HepG2 (cell line): ENCODE results near the gene VSX1. TPM values are rescaled to one million over a fixed set of nuclear protein-coding genes. Genes with fewer than 3 reads are reported as not detected.

Experiments used
- ATAC-seq: fragments of 200-7000 bp; cut with Tn5 transposase; 3 replicates; pipeline ENCODE4 v1.9.1; 2020; ENCODE audit warnings: mild to moderate bottlenecking, moderate library complexity
- BruUV-seq: library from RNA; stranded (reverse); fragments of 400-500 nt; replicated peaks from 2 replicates; lab custom pipeline; 2021; lab: Mats Ljungman, UMichigan
- CTCF ChIA-PET: fragments of 300-600 bp; formaldehyde crosslinking; extraction: SDS; loops from one replicate; lab custom pipeline; 2021; ENCODE audit warnings: low total read pairs, inconsistent platforms, low intra/inter-chr PET ratio; lab: Yijun Ruan, JAX
- POLR2A ChIA-PET: fragments of 350-600 bp; sonication (Branson Sonifier 250); formaldehyde crosslinking; loops from one replicate; lab custom pipeline; 2020; ENCODE audit warnings: antibody characterized with exemption, inconsistent platforms; lab: Yijun Ruan, JAX
- DNase-seq: peaks from one replicate; pipeline ENCODE4 v3.0.0-alpha.2; 2015; ENCODE audit warnings: low spot score
- FAIRE-seq: peaks from 3 replicates; lab custom pipeline; 2011; peaks lifted over from hg19 to GRCh38; lab: Jason Lieb, UNC
- H2AFZ ChIP-seq: one replicate; pipeline ENCODE4 v1.6.1; 2011; ENCODE audit warnings: low read length, inconsistent platforms
- H3K27ac ChIP-seq: fragments of 300-600 bp; 3 replicates; pipeline ENCODE4 v1.8.0; 2011; ENCODE audit warnings: mixed run types, mild to moderate bottlenecking, mixed read lengths, low read length, inconsistent platforms; ENCODE audit not compliant: insufficient read depth; ENCODE audit errors: extremely low read length
- H3K27me3 ChIP-seq, 2 experiments: fragments of 200-600 bp in 1 of 2; 2 replicates in 1 of 2; 3 replicates in 1 of 2; pipeline versions ENCODE4 v1.6.0 to v1.8.0; 2011; ENCODE audit warnings: low read length in 2 of 2, mild to moderate bottlenecking in 2 of 2, moderate library complexity in 2 of 2, inconsistent platforms in 1 of 2; ENCODE audit not compliant: insufficient read depth in 2 of 2, control insufficient read depth in 1 of 2
- H3K36me3 ChIP-seq, 2 experiments: fragments of 200-600 bp in 1 of 2; replicated peaks in 1 of 2; 2 replicates in 1 of 2; 3 replicates in 1 of 2; pipeline versions ENCODE4 v1.5.1 to v1.8.0; 2011; ENCODE audit warnings: low read length in 2 of 2, inconsistent platforms in 1 of 2; ENCODE audit not compliant: insufficient read depth in 2 of 2, control insufficient read depth in 1 of 2
- H3K4me1 ChIP-seq: 2 replicates; pipeline ENCODE4 v1.5.1; 2012; ENCODE audit warnings: low read length, inconsistent platforms; ENCODE audit not compliant: insufficient read depth
- H3K4me2 ChIP-seq: 2 replicates; pipeline ENCODE4 v1.6.0; 2011; ENCODE audit warnings: low read depth, low read length, inconsistent platforms
- H3K4me3 ChIP-seq, 3 experiments: fragments of 200-600 bp in 1 of 3; sonication (generic), shearing (Covaris generic) in 1 of 3; replicated peaks in 1 of 3; 2 replicates each; pipeline ENCODE4 v1.5.1; 2011 to 2016; ENCODE audit warnings: low read length in 3 of 3, inconsistent platforms in 2 of 3, low read depth in 2 of 3, mild to moderate bottlenecking in 2 of 3, control low read depth in 1 of 3, mixed read lengths in 1 of 3; ENCODE audit not compliant: insufficient read depth in 1 of 3
- H3K79me2 ChIP-seq: one replicate; pipeline ENCODE4 v1.6.1; 2011; ENCODE audit warnings: low read length, inconsistent platforms; ENCODE audit not compliant: insufficient read depth
- H3K9ac ChIP-seq: 2 replicates; pipeline ENCODE4 v1.6.0; 2011; ENCODE audit warnings: mild to moderate bottlenecking, low read depth, low read length, inconsistent platforms; ENCODE audit not compliant: insufficient read depth
- H3K9me3 ChIP-seq: 2 replicates; pipeline ENCODE4 v1.5.1; 2012; ENCODE audit warnings: mild to moderate bottlenecking, low read length
- H4K20me1 ChIP-seq: 2 replicates; pipeline ENCODE4 v1.6.0; 2011; ENCODE audit warnings: inconsistent platforms, mild to moderate bottlenecking, low read length, moderate library complexity; ENCODE audit not compliant: insufficient read depth
- EED ChIP-seq: sonication (generic); formaldehyde crosslinking; IDR thresholded peaks from 2 replicates; pipeline ENCODE4 v1.5.0; 2020; ENCODE audit warnings: mild to moderate bottlenecking, missing genetic modification reagents
- FOSL1 ChIP-seq: sonication (generic); formaldehyde crosslinking; IDR thresholded peaks from 2 replicates; pipeline ENCODE4 v1.9.0; 2021; ENCODE audit warnings: missing genetic modification reagents, borderline replicate concordance
- FOXK2 ChIP-seq: fragments of 450-650 bp; IDR thresholded peaks from 2 replicates; pipeline ENCODE4 v1.6.1; 2016
- GABPB1 ChIP-seq: IDR thresholded peaks from 2 replicates; pipeline ENCODE4 v1.6.1; 2016; ENCODE audit warnings: mild to moderate bottlenecking, missing genetic modification reagents, moderate library complexity, missing compliant biosample characterization
- HOXA3 ChIP-seq: sonication (generic); formaldehyde crosslinking; IDR thresholded peaks from 2 replicates; pipeline ENCODE4 v1.5.0; 2020; ENCODE audit warnings: missing genetic modification reagents
- PHF21A ChIP-seq: sonication (generic); formaldehyde crosslinking; IDR thresholded peaks from 2 replicates; pipeline ENCODE4 v1.5.0; 2020; ENCODE audit warnings: mild to moderate bottlenecking, missing genetic modification reagents
- TEAD3 ChIP-seq: optimal IDR thresholded peaks from 2 replicates; pipeline ENCODE3; 2016; ENCODE audit warnings: borderline replicate concordance
- ZBTB42 ChIP-seq: sonication (generic); formaldehyde crosslinking; IDR thresholded peaks from 2 replicates; pipeline ENCODE4 v1.5.0; 2020; ENCODE audit warnings: mild to moderate bottlenecking, missing genetic modification reagents
- ZKSCAN5 ChIP-seq: sonication (generic); formaldehyde crosslinking; IDR thresholded peaks from 2 replicates; pipeline ENCODE4 v1.5.1; 2020; ENCODE audit warnings: mild to moderate bottlenecking, missing genetic modification reagents
- ZNF12 ChIP-seq: sonication (generic); formaldehyde crosslinking; IDR thresholded peaks from 2 replicates; pipeline ENCODE4 v1.5.0; 2020; ENCODE audit warnings: missing genetic modification reagents
- ZNF660 ChIP-seq: sonication (generic); formaldehyde crosslinking; IDR thresholded peaks from 2 replicates; pipeline ENCODE4 v1.5.1; 2020; ENCODE audit warnings: mild to moderate bottlenecking, low read depth, missing genetic modification reagents, borderline replicate concordance
- ZNF672 ChIP-seq: sonication (generic); formaldehyde crosslinking; IDR thresholded peaks from 2 replicates; pipeline ENCODE4 v1.8.1; 2022; ENCODE audit warnings: missing genetic modification reagents
- ZSCAN22 ChIP-seq: sonication (generic); formaldehyde crosslinking; IDR thresholded peaks from 2 replicates; pipeline ENCODE4 v1.4.0; 2020; ENCODE audit warnings: mild to moderate bottlenecking, missing genetic modification reagents
- WGBS: methylation state at CpG from one replicate; pipeline ENCODE4 v1.1.6; 2017; ENCODE audit warnings: low lambda C conversion rate; 5-methylcytosine and 5-hydroxymethylcytosine counted together
- in situ Hi-C: cut with HindIII; loops from 2 replicates; pipeline ENCODE4 v1.10.0; 2017; ENCODE audit warnings: low pct_unique_long_range_greater_than_20kb; ENCODE audit not compliant: extremely low pct_ligation_motif_present
- intact Hi-C: fragments of 100-400 bp; cut with micrococcal nuclease; formaldehyde crosslinking; loops from one replicate; pipeline ENCODE4 v1.10.0; 2022; ENCODE audit not compliant: unreplicated experiment
- polyA plus RNA-seq, 8 experiments: library from polyadenylated mRNA; depleted of rRNA in 3 of 8; stranded (reverse) in 7 of 8; unstranded in 1 of 8; fragments of >200 nt; fragmentation: Illumina TruSeq in 4 of 8; extraction: Trizol in 4 of 8; gene quantifications; 2 replicates each; pipeline versions ENCODE4 v1.2.1 to v1.2.3, GENCODE V29; 2011 to 2016; ENCODE audit warnings: low read depth in 4 of 8, missing spikeins in 1 of 8, mixed read lengths in 1 of 8; ENCODE audit not compliant: insufficient read depth in 1 of 8
- total RNA-seq, 5 experiments: library from RNA; depleted of rRNA; stranded (reverse); fragments of >200 nt; fragmentation: Illumina TruSeq; extraction: Trizol; gene quantifications; 2 replicates each; pipeline ENCODE4 v1.2.3, GENCODE V29; 2016; ENCODE audit warnings: low read depth in 1 of 5
- TF ChIP-seq, protein P1 (sequence below): sonication (generic); formaldehyde crosslinking; IDR thresholded peaks from 2 replicates; pipeline ENCODE4 v1.4.0; 2020; ENCODE audit warnings: missing genetic modification reagents, borderline replicate concordance
- TF ChIP-seq, protein P2 (sequence below): sonication (generic); formaldehyde crosslinking; IDR thresholded peaks from 2 replicates; pipeline ENCODE4 v1.4.0; 2020; ENCODE audit warnings: low read depth, mild to moderate bottlenecking, missing genetic modification reagents
- TF ChIP-seq, protein P3 (sequence below): sonication (generic); formaldehyde crosslinking; IDR thresholded peaks from 2 replicates; pipeline ENCODE4 v1.8.0; 2022; ENCODE audit warnings: mild to moderate bottlenecking, missing genetic modification reagents
- TF ChIP-seq, protein P4 (sequence below): sonication (generic); formaldehyde crosslinking; IDR thresholded peaks from 2 replicates; pipeline ENCODE4 v1.4.0; 2020; ENCODE audit warnings: mild to moderate bottlenecking, low read depth, missing genetic modification reagents
- TF ChIP-seq, protein P5 (sequence below): sonication (generic); formaldehyde crosslinking; IDR thresholded peaks from 2 replicates; pipeline ENCODE4 v1.4.0; 2020; ENCODE audit warnings: missing genetic modification reagents, borderline replicate concordance

VSX1 gene
- total and polyA plus RNA-seq, 2 of the 13 experiments (the other 11 are each of a cell fraction or from before 2014, with no cell fraction given), result 0.04 TPM; not detected in 1

DNA sequence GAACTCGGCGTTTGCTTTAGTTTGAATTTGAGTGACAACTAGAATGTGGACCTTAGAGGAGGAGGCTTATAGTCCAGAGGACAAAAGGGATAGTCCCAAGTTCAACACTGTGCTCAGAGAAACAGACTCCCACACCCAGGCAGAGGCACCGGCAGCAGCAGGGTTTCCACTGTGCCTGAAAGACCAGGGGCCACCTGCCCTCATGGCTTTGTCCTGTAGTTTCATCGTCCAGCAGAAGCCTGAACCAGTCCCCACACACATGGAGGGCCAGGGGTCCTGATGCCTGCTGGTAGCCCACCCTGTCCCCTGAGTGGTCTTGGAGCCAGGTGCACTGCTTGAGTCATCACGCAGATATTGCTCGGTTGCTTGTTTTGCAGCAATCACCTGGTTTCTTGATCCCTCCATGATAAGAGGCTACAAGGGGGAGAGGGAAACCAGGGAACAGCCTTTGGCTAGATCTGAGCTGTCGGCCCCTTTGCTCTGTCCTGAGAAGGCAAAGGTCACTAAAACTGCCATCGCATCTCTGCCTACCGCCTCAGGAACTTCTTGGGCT, 16.8 kb downstream of the VSX1 start:
- Histone ChIP-seq H3K9me3 (no peaks in the 10 kb centered on the region), H3K4me2 (peak overlapping the region; percentile 50), H3K27ac (no peak overlapping the region), H3K9ac (no peak overlapping the region), H3K27me3 (peaks cover 0 to 13% of the 10 kb centered on the region in 2 experiments; a peak in 3 of 5 replicates), H3K4me3 (peak overlapping the region in 2 of 3 experiments; percentile 1 to 24; a peak in 1 of 6 replicates), H3K79me2 (no peaks in the 10 kb centered on the region), H4K20me1 (no peaks in the 10 kb centered on the region), H2AFZ (no peak overlapping the region), H3K4me1 (peaks cover 70% of the 10 kb centered on the region), H3K36me3 (no peaks in the 10 kb centered on the region)
- CTCF ChIA-PET, result interaction anchor here (1.1 to 5.4 kb wide), 3 partner anchors 65 to 114 kb away, joined by 5 to 138 read pairs (median 6); partner anchors contain the start of gene APMAP
- peak; percentile 37 for ATAC-seq
- in situ Hi-C loops (no loop called here), intact Hi-C loops (loop anchor here (1.0 to 5.0 kb wide), 3 partner anchors 8 to 70 kb away; no protein-coding TSS in a partner anchor)
- POLR2A ChIA-PET, result interaction anchor here (1.3 to 2.2 kb wide), 3 partner anchors 32 to 182 kb away, joined by 3 to 10 read pairs (median 4); no protein-coding TSS in a partner anchor
- peak; percentile 42 for FAIRE-seq
- DNase-seq, result no peak
- BruUV-seq, result no TSS peak
- WGBS, result 2% methylated on average over 8 of the region's 9 CpGs
- TF ChIP-seq ZNF660 (CRISPR knock-in tag), result no peak
- no peak for TF ChIP-seq ZSCAN22
- TF ChIP-seq ZNF12 (CRISPR knock-in tag), result no peak
- TF ChIP-seq PHF21A, result 0 out of 2 replicates have a peak, but pooled peaks have one; percentile 19
- no peak for TF ChIP-seq ZKSCAN5 (CRISPR knock-in tag)
- TF ChIP-seq HOXA3 (CRISPR knock-in tag), result no peak
- TF ChIP-seq FOXK2, result no peak
- TF ChIP-seq TEAD3, result no peak
- no peak for TF ChIP-seq GABPB1
- TF ChIP-seq ZBTB42, result no peak
- TF ChIP-seq, protein P1, sequence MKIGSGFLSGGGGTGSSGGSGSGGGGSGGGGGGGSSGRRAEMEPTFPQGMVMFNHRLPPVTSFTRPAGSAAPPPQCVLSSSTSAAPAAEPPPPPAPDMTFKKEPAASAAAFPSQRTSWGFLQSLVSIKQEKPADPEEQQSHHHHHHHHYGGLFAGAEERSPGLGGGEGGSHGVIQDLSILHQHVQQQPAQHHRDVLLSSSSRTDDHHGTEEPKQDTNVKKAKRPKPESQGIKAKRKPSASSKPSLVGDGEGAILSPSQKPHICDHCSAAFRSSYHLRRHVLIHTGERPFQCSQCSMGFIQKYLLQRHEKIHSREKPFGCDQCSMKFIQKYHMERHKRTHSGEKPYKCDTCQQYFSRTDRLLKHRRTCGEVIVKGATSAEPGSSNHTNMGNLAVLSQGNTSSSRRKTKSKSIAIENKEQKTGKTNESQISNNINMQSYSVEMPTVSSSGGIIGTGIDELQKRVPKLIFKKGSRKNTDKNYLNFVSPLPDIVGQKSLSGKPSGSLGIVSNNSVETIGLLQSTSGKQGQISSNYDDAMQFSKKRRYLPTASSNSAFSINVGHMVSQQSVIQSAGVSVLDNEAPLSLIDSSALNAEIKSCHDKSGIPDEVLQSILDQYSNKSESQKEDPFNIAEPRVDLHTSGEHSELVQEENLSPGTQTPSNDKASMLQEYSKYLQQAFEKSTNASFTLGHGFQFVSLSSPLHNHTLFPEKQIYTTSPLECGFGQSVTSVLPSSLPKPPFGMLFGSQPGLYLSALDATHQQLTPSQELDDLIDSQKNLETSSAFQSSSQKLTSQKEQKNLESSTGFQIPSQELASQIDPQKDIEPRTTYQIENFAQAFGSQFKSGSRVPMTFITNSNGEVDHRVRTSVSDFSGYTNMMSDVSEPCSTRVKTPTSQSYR (CRISPR knock-in tag), result no peak
- peak; percentile 1; the same call in 1 of the 2 replicates for TF ChIP-seq FOSL1
- TF ChIP-seq, protein P2, sequence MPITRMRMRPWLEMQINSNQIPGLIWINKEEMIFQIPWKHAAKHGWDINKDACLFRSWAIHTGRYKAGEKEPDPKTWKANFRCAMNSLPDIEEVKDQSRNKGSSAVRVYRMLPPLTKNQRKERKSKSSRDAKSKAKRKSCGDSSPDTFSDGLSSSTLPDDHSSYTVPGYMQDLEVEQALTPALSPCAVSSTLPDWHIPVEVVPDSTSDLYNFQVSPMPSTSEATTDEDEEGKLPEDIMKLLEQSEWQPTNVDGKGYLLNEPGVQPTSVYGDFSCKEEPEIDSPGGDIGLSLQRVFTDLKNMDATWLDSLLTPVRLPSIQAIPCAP, result no peak
- TF ChIP-seq, protein P3, sequence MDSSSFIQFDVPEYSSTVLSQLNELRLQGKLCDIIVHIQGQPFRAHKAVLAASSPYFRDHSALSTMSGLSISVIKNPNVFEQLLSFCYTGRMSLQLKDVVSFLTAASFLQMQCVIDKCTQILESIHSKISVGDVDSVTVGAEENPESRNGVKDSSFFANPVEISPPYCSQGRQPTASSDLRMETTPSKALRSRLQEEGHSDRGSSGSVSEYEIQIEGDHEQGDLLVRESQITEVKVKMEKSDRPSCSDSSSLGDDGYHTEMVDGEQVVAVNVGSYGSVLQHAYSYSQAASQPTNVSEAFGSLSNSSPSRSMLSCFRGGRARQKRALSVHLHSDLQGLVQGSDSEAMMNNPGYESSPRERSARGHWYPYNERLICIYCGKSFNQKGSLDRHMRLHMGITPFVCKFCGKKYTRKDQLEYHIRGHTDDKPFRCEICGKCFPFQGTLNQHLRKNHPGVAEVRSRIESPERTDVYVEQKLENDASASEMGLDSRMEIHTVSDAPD (CRISPR knock-in tag), result 0 out of 2 replicates have a peak, but pooled peaks have one; percentile 51
- 0 out of 2 replicates have a peak, but pooled peaks have one; percentile 35 for TF ChIP-seq EED
- no peak for TF ChIP-seq ZNF672 (CRISPR knock-in tag)
- TF ChIP-seq, protein P4, sequence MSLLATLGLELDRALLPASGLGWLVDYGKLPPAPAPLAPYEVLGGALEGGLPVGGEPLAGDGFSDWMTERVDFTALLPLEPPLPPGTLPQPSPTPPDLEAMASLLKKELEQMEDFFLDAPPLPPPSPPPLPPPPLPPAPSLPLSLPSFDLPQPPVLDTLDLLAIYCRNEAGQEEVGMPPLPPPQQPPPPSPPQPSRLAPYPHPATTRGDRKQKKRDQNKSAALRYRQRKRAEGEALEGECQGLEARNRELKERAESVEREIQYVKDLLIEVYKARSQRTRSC, result no peak
- TF ChIP-seq, protein P5, sequence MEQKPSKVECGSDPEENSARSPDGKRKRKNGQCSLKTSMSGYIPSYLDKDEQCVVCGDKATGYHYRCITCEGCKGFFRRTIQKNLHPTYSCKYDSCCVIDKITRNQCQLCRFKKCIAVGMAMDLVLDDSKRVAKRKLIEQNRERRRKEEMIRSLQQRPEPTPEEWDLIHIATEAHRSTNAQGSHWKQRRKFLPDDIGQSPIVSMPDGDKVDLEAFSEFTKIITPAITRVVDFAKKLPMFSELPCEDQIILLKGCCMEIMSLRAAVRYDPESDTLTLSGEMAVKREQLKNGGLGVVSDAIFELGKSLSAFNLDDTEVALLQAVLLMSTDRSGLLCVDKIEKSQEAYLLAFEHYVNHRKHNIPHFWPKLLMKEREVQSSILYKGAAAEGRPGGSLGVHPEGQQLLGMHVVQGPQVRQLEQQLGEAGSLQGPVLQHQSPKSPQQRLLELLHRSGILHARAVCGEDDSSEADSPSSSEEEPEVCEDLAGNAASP, result no peak
